ENCODE results near the gene NFKBIZ.
"Not testable (repeated sequence)": the region's sequence is repeated elsewhere in the genome, so short reads cannot be mapped to it uniquely, and the experiment has no call there.

NFKBIZ gene

DNA sequence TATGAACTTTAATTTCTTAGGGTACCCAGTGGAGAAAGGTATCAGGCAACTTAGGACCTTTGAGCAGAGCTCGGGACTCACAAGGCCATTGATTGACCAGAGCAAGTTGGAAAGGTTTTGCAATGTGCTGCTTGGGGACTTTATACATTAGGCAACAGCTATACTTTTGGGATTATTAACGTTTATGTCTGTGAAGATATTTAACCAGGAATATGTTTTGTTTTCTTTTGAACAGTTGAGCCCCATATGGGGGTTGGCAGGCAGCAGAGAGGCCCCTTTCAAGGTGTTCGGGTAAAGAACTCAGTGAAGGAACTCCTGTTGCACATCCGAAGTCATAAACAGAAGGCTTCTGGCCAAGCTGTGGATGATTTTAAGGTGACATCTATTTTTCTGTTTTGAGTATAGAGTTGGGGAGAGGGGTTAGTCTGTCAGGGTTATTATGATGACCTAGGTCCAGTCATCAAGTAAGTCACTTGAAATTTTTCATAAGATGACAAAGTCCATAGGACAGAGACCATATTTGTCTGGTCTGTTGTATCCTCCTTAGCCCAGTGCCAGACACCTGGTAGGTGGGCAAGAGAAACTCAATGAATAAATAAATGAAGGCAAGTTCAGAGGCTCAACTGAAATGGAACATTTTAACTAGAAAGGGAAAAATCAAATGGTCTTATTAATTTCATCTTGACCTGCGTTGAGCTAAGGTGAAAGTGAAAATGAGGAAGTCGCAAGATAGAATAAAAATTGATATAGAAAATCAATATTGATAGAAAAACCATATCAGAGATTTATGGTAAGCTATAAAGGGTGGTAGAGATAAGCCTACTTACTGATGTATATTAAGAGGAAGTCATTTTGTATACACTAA is 2.8 kb downstream of the NFKBIZ start:
- DNase-seq, result no peak

DNA sequence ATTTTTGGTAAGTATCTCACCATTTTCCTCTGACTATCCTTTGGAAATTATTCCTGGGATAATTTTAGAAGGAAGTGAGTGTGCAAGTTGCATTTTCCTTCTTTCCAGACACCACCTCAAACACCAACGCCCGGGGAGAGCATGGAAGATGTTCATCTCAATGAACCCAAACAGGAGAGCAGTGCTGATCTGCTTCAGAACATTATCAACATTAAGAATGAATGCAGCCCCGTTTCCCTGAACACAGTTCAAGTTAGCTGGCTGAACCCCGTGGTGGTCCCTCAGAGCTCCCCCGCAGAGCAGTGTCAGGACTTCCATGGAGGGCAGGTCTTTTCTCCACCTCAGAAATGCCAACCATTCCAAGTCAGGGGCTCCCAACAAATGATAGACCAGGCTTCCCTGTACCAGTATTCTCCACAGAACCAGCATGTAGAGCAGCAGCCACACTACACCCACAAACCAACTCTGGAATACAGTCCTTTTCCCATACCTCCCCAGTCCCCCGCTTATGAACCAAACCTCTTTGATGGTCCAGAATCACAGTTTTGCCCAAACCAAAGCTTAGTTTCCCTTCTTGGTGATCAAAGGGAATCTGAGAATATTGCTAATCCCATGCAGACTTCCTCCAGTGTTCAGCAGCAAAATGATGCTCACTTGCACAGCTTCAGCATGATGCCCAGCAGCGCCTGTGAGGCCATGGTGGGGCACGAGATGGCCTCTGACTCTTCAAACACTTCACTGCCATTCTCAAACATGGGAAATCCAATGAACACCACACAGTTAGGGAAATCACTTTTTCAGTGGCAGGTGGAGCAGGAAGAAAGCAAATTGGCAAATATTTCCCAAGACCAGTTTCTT is 3.9 kb downstream of the NFKBIZ start:
- DNase-seq, result no peak

DNA sequence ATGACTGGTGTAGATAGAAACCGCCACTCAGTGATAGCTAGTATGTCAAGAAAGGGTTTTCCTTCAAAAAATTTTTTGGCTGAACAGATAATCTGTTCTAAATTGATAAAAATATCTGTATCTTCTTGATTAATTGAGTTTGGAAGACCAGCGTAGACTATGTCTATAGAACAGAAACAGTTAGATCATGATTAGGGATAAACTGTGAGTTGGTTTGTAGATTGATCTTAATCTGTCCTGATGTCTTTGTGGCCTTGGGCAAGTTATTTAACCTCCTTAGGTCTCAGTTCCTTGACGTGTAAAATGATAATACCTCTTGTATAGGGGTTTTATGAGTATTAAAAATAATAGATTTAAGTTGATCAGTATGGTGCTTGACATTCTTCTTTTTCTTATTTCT is 4.7 kb downstream of the NFKBIZ start:
- DNase-seq, result no peak

DNA sequence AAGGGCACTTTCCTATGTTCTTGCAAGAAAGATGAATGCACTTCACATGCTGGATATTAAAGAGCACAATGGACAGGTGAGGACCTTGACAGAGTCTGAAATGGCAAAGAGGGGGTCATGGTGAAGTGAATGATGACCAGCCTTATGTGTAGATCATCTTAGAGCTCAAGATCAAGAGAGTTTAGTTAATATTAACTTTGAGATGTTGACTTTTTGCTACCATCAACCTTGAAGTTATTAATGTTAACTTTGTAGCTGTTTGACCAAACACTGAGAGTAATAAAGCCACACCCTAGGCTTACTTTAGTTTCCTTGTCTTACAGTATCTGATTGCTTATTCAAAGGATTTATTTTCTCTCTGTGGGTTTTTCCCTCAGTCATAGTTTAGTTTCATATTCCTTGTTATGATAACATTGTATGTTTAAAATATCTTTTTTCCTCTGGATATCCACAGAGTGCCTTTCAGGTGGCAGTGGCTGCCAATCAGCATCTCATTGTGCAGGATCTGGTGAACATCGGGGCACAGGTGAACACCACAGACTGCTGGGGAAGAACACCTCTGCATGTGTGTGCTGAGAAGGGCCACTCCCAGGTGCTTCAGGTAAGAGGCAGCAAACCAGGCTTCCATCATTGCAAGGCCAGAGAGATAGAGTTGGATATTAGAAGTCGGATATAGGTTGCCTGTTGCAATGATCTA is 5.4 kb downstream of the NFKBIZ start:
- DNase-seq, result no peak

DNA sequence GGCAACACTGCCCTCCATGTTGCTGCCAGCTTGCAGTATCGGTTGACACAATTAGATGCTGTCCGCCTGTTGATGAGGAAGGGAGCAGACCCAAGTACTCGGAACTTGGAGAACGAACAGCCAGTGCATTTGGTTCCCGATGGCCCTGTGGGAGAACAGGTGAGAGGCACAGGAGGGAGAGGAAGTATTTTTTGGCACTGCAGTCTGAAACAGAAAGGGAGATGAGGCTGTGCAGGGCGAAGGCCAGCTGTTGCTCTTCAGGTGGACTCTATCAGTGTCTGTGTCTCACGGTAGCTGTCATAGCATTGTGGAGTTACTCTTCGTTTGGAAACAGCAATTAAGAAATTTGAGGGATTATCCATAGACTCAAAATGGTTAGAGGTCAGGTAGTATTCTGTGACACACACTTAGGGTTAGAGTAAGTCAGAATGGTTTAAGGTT is 8.0 kb downstream of the NFKBIZ start:
- no peak for DNase-seq

DNA sequence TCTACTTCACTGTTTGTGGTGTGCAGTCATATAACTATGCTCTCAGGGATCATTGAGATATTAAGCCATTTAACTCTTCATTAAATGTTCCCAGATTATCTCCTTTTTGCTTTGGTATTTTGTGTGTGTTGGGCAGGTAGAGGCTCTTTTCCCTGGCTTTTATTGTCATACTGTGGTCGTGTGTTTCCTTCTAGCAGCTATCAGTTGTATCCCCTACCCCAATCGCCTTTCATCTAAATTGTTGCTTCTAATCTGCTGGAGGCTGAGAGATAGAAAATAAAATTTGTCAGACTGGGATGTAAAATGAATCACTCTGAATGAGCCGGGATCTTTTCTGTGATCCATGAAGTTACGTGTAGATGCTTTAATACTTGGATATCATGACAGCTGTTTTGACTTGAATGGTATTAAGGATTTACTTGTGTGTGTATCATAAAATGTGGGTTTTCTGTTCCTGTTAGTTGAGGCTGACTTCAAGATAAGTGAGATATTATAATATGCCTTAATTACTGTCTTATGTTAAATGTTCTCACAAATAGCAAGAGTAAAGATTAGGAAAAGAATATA is 9.2 kb downstream of the NFKBIZ start:
- no peak for DNase-seq

DNA sequence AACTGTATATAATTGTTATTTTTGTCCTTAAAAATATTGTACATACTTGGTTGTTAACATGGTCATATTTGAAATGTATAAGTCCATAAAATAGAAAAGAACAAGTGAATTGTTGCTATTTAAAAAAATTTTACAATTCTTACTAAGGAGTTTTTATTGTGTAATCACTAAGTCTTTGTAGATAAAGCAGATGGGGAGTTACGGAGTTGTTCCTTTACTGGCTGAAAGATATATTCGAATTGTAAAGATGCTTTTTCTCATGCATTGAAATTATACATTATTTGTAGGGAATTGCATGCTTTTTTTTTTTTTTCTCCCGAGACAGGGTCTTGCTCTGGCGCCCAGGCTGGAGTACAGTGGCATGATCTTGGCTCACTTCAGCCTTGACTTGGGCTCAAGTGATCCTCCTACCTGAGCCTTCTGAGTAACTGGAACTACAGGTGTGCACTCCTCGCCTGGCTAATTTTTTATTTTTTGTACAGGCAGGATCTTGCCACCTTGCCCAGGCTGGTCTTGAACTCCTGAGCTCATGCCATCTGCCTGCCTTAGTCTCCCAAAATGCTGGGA is 10.7 kb downstream of the NFKBIZ start:
- no peak for DNase-seq

DNA sequence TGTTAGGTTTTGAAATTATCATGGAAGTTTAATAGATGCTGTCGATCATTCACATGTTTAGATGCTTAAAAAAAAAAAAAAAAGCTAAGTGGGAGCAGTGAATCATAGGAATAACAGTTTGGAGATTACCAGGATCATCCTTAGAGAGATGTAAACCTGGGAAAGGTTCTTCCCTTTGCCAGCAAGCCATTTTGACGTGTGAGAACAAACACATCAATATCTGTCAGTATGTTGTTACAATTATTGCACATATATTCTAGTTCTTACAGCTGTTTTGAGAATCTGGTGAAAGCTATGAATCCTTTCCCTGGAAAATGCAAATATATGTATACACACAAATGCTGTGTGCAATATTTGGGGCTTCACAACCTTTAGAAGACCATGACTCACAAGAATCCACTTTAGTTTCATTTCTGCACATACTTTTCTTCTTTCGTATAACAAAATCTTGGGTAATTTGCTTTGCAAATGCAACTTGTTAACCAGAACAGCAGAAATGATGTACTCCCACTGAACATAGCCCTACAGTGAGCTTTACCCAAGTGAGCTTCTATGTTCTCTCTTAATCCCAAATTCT is 12.0 kb downstream of the NFKBIZ start:
- no peak for DNase-seq

DNA sequence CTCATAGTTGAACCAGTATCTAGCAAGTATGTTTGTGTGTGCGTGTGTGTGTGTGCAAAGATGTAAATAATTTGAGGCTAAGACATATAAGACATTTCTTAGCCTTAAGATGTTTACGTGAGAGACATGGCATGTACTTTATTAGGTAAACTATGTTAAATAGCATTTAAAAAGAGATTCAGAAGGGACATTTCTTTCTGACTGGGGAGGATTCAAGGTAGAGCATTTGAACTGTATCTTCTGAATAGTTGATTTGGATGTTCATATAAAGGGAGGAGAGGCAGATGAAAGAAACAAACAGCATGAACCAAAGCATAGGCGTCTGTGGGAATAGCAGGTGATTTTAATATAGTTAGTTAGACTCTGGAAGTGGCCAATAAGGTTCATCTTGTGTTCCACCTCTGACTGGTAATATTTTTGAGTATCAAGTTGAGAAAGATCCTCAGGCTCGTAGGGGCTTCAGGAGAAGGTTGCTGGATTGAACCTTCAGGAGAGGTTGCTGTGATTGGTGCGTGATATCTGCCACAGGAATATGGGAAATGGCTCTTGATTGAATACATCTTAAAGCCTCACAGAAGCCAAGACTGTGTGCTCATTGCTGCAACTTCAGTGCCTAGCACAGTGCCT is 12.6 kb downstream of the NFKBIZ start:
- no peak for DNase-seq

DNA sequence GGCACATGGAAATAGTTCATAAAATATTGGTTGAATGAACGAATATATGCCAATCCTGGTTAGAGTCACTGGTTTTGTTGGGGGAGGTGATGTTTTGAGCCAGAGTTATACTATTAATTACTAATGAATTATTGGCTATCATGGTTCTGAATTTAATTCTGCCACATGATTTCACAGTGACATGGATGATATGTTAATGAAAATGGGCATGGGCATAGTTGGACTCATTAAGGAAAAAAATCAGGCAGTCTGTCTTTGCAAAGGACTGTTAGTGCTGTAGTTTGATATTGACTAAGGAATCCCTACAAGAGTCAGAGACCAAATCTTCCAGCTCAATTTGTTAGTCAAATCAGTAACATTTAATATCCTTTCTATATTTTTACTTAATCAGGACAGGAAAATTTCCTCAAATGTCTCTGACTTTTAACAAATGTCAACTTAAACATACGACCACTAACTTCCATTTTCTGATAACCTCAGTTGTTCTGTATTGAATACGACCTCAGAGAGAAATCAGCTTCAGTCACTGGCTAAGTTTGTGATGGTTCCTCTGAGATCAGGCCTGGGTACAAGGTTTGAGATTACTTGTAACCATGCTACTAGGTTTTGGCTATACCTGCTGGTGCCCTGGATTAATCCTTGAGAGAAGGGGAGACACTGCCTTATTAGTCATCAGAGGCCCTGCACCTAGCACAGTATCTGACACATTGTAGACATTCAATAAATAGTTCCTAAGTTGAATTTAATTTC is 13.3 kb downstream of the NFKBIZ start:
- DNase-seq, result no peak

DNA sequence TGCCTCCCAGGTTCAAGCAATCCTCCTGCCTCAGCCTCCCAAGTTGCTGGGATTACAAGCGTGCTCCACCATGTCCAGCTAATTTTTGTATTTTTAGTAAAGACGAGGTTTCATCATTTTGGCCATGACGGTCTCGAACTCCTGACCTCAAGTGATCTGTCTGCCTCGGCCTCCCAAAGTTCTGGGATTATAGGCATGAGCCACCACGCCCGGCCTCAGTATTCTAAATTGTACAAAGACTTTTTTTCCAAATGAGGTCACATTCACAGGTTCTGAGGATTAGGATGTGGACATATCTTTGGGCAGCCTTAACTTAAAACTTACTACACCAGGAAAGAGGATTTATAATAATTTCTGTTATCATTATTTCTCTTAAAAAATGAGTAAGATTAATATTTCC is 15.6 kb downstream of the NFKBIZ start:
- DNase-seq, result not testable (repeated sequence)

DNA sequence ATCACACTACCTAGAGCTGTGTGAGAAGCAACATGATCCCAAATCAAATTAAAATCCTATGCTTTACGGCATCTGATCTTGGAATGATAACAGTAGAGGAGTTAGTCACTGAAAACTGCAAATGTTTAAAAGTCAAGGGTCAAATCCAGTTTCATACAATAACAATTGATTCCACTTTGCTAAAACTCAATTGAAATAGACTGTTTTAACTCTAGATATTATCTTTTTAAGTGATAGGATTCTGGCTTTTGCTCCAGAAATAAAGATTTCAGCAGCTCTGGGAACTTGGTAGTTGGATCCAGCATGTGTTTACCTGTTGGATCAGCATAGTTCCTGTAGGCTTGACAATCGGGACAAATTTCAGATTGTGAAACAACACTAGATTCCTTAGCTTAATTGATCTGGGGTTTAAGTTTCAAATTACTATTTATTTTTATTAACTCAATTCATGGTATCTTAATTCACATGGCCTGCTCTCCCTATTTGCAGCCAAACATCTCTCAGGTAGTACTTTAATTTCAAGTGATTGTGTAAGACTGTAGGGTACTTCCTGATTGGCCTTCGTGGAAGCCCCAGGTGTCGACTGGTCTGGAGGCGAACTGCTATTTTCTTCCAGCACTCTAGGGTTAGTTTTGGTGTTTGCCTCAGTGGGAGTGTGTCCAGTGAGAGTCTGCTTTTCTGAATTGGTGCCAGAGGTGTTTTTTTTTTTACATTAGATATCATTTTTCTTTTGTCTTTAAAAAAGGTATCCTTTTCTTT is 16.6 kb downstream of the NFKBIZ start:
- peak; percentile 10 for DNase-seq

DNA sequence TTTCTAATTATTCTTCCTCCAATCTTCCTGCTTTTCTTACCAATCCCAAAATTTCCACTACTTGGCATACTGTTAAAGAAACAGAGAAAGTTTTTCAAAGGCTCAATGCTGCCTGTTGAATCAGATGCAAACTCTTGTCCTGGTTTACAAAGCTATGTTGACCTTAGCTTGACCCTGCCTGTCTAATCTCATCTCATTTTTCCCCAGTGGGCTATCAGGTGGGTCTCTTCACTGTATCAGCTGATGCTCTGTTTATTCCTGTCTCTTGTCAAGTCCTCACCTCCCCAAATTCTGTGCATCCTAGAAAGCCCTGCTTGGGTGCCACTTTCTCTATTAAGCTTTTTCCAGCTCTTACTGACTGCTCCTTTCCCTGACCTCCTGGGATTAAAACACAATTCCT is 18.2 kb downstream of the NFKBIZ start:
- DNase-seq, result no peak

DNA sequence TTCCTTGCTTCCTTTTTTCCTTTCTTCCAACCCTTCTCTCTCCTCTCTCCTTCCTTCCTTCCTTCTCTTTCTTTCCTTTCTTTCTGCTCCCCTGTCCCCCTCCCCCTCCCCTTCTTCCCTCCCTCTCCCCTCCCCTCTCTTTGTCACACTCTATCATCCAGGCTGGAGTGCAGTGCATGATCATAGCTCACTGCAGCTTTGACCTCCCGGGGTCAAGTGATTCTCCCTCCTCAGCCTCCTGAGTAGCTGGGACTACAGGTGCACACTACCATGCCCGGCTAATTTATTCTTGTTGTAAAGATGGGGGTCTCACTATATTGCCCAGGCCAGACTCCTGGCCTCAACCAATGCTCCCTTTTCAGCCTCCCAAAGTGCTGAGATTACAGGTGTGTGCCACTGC is 18.7 kb downstream of the NFKBIZ start:
- no peak for DNase-seq

DNA sequence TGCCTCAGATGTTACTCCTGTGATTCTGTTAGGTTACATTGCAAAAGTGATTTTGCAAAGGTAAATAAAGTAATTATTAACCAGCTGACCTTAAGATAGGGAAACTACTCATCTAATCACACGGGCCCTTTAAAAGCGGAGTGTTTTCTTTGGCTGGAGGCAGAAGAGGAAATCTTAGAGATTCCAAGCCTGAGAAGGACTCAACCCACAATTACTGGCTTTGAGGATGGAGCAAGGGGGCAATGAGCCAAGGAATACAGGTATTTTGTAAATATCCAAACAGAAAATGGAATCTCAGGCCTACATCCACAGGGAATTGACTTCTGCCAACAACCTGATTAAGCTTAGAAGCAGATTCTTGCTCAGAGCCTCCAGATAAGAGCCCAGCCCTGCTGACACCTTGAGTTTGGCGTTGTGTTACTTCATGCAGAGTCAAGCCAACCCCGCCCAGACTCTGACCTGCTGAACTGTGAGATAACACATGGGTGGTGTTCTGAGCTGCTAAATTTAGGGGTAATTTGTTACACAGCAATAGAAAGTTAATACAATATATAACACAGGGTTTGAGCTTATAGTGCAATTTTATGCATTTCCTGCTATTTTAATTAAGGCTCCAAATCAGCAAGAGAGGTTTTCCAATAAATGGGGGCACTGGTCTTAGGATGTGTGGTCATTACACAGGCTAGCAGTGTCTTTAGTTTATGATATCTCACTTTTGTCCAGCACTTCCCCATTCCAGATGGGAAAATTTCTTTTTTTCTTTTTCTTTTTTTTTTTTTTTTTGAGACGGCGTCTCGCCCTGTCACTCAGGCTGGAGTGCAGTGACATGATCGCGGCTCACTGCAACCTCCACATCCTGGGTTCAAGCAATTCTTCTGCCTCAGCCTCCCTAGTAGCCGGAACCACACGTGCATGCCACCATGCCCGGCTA is 19.5 kb downstream of the NFKBIZ start:
- DNase-seq, result peak; percentile 88

DNA sequence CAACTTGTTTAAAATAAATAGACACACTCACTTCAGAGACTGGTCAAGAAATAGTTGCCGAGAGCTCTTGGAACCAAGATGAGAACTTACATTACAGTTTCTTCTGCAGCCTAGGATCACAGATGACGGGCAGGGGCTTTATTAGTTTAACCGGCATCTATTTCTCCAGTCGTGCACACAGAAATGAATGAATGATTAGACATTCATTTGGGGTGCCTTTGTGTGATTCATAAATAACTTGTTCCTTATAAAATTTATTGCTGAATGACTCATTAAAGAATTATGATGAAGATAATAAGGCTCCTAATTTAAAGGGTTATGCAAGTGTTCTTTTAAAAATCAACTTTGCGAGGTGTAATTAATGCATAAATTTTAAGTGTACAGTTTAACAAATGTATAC is 20.8 kb downstream of the NFKBIZ start:
- DNase-seq, result no peak

DNA sequence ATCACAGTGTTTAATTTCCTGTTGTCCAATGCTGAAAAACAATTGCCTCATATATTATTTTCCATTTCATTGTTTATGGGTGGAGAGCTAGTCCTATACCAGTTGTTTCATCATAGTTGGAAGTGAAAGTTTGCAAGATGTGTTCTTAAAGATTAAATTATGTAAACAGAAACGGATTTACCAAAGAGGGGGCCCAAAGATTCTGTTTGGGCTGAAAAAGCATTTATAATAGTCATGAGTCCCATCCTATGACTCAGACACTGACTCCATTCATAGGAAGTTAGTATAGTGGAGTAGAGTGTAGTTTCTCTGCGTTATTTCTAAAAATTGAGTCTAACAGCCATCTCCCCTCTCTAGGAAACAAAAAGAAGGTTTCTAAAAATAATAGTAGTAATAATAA is 24.3 kb downstream of the NFKBIZ start:
- DNase-seq, result no peak

DNA sequence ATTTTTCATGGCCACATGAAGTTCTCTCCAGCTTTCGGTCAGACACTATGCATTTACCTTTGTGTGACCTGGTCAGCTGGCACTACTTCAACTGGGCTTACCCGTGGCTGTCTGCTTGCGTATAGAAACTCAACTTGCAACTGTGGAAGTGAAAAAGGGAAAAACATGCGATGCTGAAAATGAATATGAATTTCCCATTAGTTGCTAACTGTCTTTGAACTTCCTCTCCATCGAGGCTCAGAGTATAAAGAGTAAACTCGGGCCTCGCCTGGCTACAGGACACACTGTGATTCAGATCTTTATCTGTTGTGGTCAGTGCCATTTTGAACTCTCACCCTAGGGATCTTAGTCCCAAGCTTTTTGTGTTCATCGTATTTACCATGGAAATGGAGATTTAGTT is 26.8 kb downstream of the NFKBIZ start:
- DNase-seq, result no peak

DNA sequence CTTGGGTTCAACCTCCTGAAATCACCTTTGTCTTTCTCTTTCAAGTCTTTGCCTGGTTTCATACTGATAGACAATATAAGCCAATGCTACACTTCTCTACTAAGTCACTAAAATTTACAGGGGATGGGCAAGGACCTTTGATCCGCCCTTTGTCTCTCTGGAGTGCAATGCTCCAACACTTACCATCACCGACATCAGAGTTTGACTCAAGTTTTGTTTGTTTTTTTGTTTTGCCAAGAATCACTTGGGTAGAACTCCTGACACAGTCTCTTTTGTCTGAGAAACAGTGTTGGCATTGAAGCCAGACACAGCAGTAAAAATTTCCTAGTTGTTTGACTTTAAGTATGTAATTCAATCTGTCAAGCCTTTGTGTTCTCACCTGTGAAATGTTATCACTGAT is 29.3 kb downstream of the NFKBIZ start:
- peak; percentile 18 for DNase-seq
